BJ (cell line): ENCODE measurements around the gene EPS15. TPM values are rescaled to one million over a fixed set of nuclear protein-coding genes. Genes with fewer than 3 reads are reported as not detected.
"Not testable (repeated sequence)": the region's sequence is repeated elsewhere in the genome, so short reads cannot be mapped to it uniquely, and the experiment has no call there.

Source experiments
- CTCF ChIA-PET: fragments of 350-600 bp; formaldehyde crosslinking; extraction: SDS; loops from one replicate; lab custom pipeline; 2021; ENCODE audit warnings: antibody characterized with exemption, inconsistent platforms; lab: Yijun Ruan, JAX
- POLR2A ChIA-PET: fragments of 300-600 bp; sonication (Branson Sonifier 250); formaldehyde crosslinking; extraction: SDS; loops from one replicate; lab custom pipeline; 2021; ENCODE audit warnings: antibody characterized with exemption; lab: Charles Lee
- DNase-seq: peaks from one replicate; pipeline ENCODE4 v3.0.0-alpha.2; 2011; ENCODE audit warnings: low read depth
- H3K27me3 ChIP-seq: 2 replicates; pipeline ENCODE4 v1.6.0; 2011; ENCODE audit warnings: low read length; ENCODE audit not compliant: control insufficient read depth, insufficient read depth
- H3K36me3 ChIP-seq: 2 replicates; pipeline ENCODE4 v1.5.1; 2011; ENCODE audit warnings: low read length; ENCODE audit not compliant: control insufficient read depth, insufficient read depth
- H3K4me3 ChIP-seq: 2 replicates; pipeline ENCODE4 v1.5.1; 2011; ENCODE audit warnings: low read depth, mild to moderate bottlenecking, control low read depth, low read length
- polyA plus RNA-seq: library from polyadenylated mRNA; depleted of rRNA; stranded (reverse); fragments of >200 nt; gene quantifications from 2 replicates; pipeline ENCODE4 v1.2.3, GENCODE V29; 2011
- TF ChIP-seq, protein P1 (sequence below): IDR thresholded peaks from 2 replicates; pipeline ENCODE4 v1.5.1; 2011; ENCODE audit warnings: low read depth, mild to moderate bottlenecking, control low read depth, inconsistent platforms, low read length, moderate library complexity; ENCODE audit not compliant: insufficient read depth

The EPS15 gene
- polyA plus RNA-seq, 1 experiment: 18.7 TPM

DNA sequence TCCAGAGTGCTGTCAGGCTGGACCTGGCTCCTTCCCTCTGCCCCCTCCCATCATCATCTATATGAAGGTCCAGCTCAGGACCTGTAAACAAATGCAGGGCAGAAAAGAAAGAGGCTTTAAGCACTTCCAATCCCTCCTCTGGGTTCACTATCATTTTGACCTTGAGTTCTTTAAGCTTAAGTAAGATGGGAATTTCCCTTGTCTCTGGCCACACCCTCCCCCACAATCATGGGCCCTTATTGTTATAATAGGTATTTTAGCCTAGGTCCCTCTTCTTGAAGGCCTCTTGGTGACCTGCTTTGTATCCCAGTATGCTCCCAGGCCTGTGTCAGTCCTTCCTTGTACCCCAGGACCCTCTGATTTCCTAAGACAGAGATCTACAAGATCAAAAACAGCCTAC lies 45.1 kb upstream of the EPS15 start:
- CTCF ChIA-PET: no interaction called here
- DNase-seq: no peak

DNA sequence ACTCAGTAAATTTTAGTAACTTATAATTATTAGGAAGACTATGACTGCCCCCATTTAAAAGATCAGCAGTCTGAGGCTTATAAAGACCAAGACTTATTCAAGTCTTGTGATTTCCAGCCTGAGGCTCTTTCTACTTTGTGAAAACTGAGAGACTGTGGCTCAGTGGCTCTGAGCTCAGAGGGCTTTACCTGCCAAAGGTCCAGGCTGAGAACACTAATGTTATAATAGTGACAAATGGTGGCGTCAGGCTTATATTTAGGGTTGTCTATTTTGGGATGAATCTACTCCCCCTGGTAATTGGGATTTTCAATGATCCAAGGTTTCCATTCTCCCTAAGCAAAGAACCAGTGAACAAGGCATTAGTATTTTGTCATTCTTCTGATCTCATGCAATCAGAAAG lies 42.6 kb upstream of the EPS15 start:
- POLR2A ChIA-PET: no interaction called here

More for the DNA sequence above, 45.1 kb upstream of the EPS15 start:
- Histone ChIP-seq H3K36me3 (no peaks in the 10 kb centered on the region), H3K4me3 (no peak overlapping the region), H3K27me3 (no peaks in the 10 kb centered on the region)
- TF ChIP-seq, protein P1, sequence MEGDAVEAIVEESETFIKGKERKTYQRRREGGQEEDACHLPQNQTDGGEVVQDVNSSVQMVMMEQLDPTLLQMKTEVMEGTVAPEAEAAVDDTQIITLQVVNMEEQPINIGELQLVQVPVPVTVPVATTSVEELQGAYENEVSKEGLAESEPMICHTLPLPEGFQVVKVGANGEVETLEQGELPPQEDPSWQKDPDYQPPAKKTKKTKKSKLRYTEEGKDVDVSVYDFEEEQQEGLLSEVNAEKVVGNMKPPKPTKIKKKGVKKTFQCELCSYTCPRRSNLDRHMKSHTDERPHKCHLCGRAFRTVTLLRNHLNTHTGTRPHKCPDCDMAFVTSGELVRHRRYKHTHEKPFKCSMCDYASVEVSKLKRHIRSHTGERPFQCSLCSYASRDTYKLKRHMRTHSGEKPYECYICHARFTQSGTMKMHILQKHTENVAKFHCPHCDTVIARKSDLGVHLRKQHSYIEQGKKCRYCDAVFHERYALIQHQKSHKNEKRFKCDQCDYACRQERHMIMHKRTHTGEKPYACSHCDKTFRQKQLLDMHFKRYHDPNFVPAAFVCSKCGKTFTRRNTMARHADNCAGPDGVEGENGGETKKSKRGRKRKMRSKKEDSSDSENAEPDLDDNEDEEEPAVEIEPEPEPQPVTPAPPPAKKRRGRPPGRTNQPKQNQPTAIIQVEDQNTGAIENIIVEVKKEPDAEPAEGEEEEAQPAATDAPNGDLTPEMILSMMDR: no peak
- POLR2A ChIA-PET: no interaction called here

DNA sequence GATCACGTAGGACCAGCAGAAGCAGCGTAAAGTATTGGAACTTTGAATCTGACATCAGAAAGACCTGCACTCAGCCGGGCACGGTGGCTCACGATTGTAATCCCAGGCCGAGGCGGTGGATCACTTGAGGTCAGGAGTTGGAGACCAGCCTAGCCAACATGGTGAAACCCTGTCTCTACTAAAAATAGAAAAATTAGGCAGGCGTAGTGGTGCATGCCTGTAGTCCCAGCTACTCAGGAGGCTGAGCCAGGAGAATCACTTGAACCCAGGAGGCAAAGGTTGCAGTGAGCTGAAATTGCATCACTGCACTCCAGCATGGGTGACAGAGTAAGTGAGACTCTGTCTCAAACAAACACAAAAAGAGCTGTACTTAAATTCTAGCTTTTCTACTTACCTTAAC lies 41.8 kb upstream of the EPS15 start:
- DNase-seq, POLR2A ChIA-PET, H3K4me3 ChIP-seq, H3K27me3 ChIP-seq, H3K36me3 ChIP-seq, CTCF ChIA-PET: not testable (repeated sequence)

More for the DNA sequence above, 42.6 kb upstream of the EPS15 start:
- Histone ChIP-seq H3K4me3 (no peak overlapping the region), H3K27me3 (no peaks in the 10 kb centered on the region), H3K36me3 (no peaks in the 10 kb centered on the region)
- DNase-seq: no peak
- TF ChIP-seq, protein P1: no peak
- CTCF ChIA-PET: no interaction called here

DNA sequence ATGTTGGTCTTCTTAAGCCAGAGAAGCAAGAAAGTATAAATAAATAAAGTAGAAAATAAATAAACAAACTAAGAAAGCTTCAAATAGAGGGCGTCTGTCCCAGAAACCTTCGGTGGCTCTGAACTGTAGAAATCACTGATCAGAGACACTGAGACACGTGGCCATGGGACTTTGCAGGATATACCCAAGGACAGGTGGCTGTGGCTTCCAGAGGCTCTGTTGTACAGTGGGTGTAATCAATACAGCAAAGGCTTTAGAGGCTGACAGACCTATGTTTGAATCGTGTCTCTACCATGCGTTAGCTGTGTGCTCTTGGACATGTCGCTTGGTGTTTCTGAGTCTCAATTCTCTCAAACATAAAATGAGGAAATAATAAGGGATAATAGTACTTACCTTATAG lies 41.0 kb upstream of the EPS15 start:
- TF ChIP-seq, protein P1: no peak
- no peaks in the 10 kb centered on the region for H3K36me3 ChIP-seq
- H3K27me3 ChIP-seq: no peaks in the 10 kb centered on the region
- ChIA-PET POLR2A (no interaction called here), CTCF (no interaction called here)
- H3K4me3 ChIP-seq: no peak overlapping the region
- DNase-seq: no peak

DNA sequence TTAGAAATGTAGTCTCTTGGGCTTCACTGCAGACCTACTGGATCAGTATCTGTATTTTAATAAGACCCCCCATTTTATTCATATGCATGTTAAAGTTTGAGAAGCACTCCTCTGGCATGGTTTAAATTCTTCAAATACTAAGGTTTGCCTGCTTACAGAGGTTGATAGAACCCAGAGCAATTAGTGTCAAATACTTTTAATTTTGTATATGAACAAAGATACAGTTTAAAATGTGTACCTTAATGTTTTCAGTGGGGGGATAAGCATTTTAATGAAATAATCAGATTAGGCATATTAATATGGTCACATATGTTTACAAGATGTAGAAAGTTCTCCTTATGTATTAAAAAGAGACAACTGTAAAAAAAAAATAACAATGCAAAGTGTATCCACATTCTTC lies 40.4 kb upstream of the EPS15 start:
- POLR2A ChIA-PET: no interaction called here
- CTCF ChIA-PET: no interaction called here
- DNase-seq: no peak
- H3K36me3 ChIP-seq: no peaks in the 10 kb centered on the region
- H3K4me3 ChIP-seq: no peak overlapping the region
- TF ChIP-seq, protein P1: no peak
- H3K27me3 ChIP-seq: no peaks in the 10 kb centered on the region

DNA sequence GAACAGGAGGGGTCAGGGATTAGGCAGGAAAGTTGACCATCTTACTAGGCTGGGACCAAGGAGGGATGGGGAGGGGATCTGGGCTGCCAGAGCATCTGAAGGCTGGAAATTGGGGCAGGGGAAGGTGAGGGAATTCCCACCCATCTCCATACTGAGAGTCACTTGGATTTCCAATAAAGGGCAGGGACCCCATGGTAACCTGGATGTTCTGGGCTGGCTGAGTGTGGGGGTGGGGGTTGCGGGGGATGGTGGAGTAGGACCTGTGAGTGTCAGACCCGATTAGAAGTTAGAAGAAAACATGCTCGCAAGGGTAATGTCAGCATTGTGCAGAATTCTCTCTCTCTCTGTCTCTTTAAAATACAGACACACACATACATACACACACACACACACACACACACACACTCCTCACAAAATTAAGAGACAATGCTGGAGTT lies 40.0 kb upstream of the EPS15 start:
- DNase-seq: no peak
- CTCF ChIA-PET: interaction anchor here (0.8 kb wide), 1 partner anchor 210 kb away, joined by 4 read pairs; no protein-coding TSS in a partner anchor

More for the DNA sequence above, 40.0 kb upstream of the EPS15 start:
- H3K36me3 ChIP-seq: no peaks in the 10 kb centered on the region
- H3K4me3 ChIP-seq: no peak overlapping the region
- TF ChIP-seq, protein P1: no peak
- H3K27me3 ChIP-seq: no peaks in the 10 kb centered on the region
- POLR2A ChIA-PET: no interaction called here
